ENCODE measurements around the gene BMPER.

Gene BMPER

GRCh38 chr7:34153656-34154270 lies 248.4 kb downstream of the BMPER start:
- TF ChIP-seq TAF1 (IDR thresholded peaks at IDR 0.05; ENCODE audit: borderline replicate concordance, insufficient read depth, low read length) = no peak

GRCh38 chr7:34155220-34155908 lies 250.0 kb downstream of the BMPER start:
- TF ChIP-seq TAF1 (IDR thresholded peaks at IDR 0.05; ENCODE audit: borderline replicate concordance, insufficient read depth, low read length) (no peak), POLR2AphosphoS5 (IDR thresholded peaks at IDR 0.05; ENCODE audit: low read depth, low read length) (no peak), SIN3A (IDR thresholded peaks at IDR 0.05; ENCODE audit: borderline replicate concordance, insufficient read depth, low read length) (no peak), FOXP2 (optimal IDR thresholded peaks at IDR 0.05; ENCODE audit: borderline replicate concordance, extremely low read depth, extremely low read length, insufficient read depth) (no peak)
- TF ChIP-seq, protein P1, sequence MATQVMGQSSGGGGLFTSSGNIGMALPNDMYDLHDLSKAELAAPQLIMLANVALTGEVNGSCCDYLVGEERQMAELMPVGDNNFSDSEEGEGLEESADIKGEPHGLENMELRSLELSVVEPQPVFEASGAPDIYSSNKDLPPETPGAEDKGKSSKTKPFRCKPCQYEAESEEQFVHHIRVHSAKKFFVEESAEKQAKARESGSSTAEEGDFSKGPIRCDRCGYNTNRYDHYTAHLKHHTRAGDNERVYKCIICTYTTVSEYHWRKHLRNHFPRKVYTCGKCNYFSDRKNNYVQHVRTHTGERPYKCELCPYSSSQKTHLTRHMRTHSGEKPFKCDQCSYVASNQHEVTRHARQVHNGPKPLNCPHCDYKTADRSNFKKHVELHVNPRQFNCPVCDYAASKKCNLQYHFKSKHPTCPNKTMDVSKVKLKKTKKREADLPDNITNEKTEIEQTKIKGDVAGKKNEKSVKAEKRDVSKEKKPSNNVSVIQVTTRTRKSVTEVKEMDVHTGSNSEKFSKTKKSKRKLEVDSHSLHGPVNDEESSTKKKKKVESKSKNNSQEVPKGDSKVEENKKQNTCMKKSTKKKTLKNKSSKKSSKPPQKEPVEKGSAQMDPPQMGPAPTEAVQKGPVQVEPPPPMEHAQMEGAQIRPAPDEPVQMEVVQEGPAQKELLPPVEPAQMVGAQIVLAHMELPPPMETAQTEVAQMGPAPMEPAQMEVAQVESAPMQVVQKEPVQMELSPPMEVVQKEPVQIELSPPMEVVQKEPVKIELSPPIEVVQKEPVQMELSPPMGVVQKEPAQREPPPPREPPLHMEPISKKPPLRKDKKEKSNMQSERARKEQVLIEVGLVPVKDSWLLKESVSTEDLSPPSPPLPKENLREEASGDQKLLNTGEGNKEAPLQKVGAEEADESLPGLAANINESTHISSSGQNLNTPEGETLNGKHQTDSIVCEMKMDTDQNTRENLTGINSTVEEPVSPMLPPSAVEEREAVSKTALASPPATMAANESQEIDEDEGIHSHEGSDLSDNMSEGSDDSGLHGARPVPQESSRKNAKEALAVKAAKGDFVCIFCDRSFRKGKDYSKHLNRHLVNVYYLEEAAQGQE (IDR thresholded peaks at IDR 0.05; ENCODE audit: insufficient read depth in 1 of 2, low read depth in 2 of 2, low read length in 2 of 2) = no peak

- TF ChIP-seq POLR2AphosphoS5 (IDR thresholded peaks at IDR 0.05; ENCODE audit: low read depth, low read length) (no peak), TAF1 (IDR thresholded peaks at IDR 0.05; ENCODE audit: borderline replicate concordance, insufficient read depth, low read length) (no peak), FOXP2 (optimal IDR thresholded peaks at IDR 0.05; ENCODE audit: borderline replicate concordance, extremely low read depth, extremely low read length, insufficient read depth) (no peak), SIN3A (IDR thresholded peaks at IDR 0.05; ENCODE audit: borderline replicate concordance, insufficient read depth, low read length) (no peak)
- TF ChIP-seq, protein P1 (IDR thresholded peaks at IDR 0.05; ENCODE audit: insufficient read depth in 1 of 2, low read depth in 2 of 2, low read length in 2 of 2) = no peak
Observed at GRCh38 chr7:34156336-34156735, 251.0 kb downstream of the BMPER start.

DNA sequence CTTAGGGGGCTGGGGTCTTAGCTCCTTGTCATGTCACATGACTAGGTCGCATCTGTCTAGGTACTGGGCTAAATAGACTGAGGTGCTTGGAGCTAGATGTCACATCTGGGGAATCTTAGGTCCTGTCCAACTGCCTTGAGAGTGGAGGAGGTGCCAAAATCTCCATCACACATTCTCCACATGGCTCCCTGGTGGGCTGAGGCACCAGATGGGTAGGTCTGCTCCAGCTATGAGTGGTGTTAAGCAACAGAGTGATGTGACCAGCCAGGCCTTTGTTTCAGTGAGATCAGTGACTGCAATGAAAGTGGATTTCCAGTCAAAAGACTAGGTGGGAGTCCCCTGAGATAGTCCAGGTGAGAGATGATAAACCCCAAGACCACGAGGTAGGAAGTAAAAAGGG lies 251.8 kb downstream of the BMPER start:
- TF ChIP-seq, protein P1 (IDR thresholded peaks at IDR 0.05; ENCODE audit: insufficient read depth in 1 of 2, low read depth in 2 of 2, low read length in 2 of 2) = no peak
- no peak for TF ChIP-seq FOXP2 (optimal IDR thresholded peaks at IDR 0.05; ENCODE audit: borderline replicate concordance, extremely low read depth, extremely low read length, insufficient read depth)
- no peak for TF ChIP-seq SIN3A (IDR thresholded peaks at IDR 0.05; ENCODE audit: borderline replicate concordance, insufficient read depth, low read length)
- TF ChIP-seq TAF1 (IDR thresholded peaks at IDR 0.05; ENCODE audit: borderline replicate concordance, insufficient read depth, low read length) = no peak
- TF ChIP-seq POLR2AphosphoS5 (IDR thresholded peaks at IDR 0.05; ENCODE audit: low read depth, low read length) = no peak

- TF ChIP-seq, protein P1 (IDR thresholded peaks at IDR 0.05; ENCODE audit: insufficient read depth in 1 of 2, low read depth in 2 of 2, low read length in 2 of 2) = no peak
- TF ChIP-seq TAF1 (IDR thresholded peaks at IDR 0.05; ENCODE audit: borderline replicate concordance, insufficient read depth, low read length) = no peak
- no peak for TF ChIP-seq FOXP2 (optimal IDR thresholded peaks at IDR 0.05; ENCODE audit: borderline replicate concordance, extremely low read depth, extremely low read length, insufficient read depth)
- no peak for TF ChIP-seq POLR2AphosphoS5 (IDR thresholded peaks at IDR 0.05; ENCODE audit: low read depth, low read length)
- TF ChIP-seq SIN3A (IDR thresholded peaks at IDR 0.05; ENCODE audit: borderline replicate concordance, insufficient read depth, low read length) = no peak
Observed at GRCh38 chr7:34158368-34159153, 253.2 kb downstream of the BMPER start.
